HT1080 (cell line): ENCODE data around the gene UEVLD. TPM values are rescaled to one million over a fixed set of nuclear protein-coding genes. Genes with fewer than 3 reads are reported as not detected.
"Not testable (repeated sequence)": the region's sequence is repeated elsewhere in the genome, so short reads cannot be mapped to it uniquely, and the experiment has no call there.

Source experiments
- DNase-seq: peaks from one replicate; pipeline ENCODE4 v3.0.0-alpha.2; 2015; ENCODE audit warnings: low read depth
- polyA plus RNA-seq, 2 experiments: library from polyadenylated mRNA; depleted of rRNA; stranded (reverse); fragments of >200 nt; gene quantifications; 2 replicates each; pipeline ENCODE4 v1.2.3, GENCODE V29; 2015
- total RNA-seq: library from RNA; depleted of rRNA; stranded (reverse); fragments of >200 nt; shearing (Covaris generic); gene quantifications from 2 replicates; pipeline ENCODE4 v1.2.3, GENCODE V29; 2014; rRNA removed

UEVLD gene
- 14.2 and 19.9 TPM in 2 replicates for total RNA-seq
- 11.7 and 15.0 TPM in 2 replicates for polyA plus RNA-seq (2015; cell fraction: cytosol; rRNA removed)
- 13.6 and 15.3 TPM in 2 replicates for polyA plus RNA-seq (2015; cell fraction: nucleus; rRNA removed)

DNA sequence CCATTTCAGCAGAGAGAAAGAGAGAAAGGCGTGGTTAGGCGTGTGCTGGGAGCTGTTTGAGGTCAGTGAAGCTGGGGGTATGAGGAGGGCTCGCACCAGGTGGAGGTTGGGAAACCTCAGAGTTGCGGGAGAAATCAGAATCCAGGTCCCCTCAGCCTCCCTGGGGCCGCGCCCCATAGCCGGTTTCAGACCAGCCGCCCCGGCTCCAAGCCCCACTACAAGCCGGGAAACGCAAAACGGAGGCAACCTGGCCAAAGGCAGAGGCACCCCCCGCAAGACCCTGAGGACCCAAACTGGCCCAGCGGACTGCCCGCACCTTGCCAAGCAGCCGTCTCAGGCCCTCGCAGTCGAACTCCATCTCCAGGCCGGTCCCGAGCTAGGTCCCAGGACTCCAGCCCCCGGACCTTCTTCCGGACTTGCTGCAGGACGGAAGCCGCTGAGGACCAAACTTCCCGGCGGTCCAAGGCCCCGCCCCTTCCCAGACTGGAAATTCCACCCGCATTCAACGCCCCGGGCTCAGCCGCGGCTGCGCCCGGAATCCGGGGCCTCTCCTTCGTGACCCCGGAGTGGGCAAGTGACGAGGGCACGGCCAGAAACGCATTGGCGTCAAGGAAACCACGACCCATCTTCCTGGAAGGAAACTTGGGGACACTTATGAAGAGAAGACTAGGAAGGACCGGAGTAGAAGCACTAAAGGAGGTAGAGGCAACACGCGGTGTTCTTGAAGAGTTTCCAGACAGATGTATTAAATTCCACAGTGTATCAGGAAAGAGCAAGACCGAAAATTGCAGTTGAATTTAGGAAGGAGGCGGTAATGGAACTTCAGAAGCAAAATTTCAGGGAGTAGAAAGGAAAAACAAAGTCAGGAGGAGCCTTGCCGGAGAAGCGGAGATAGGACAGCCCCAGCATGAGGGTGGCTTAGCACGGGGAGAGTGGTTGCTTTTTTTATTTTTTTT, at the start of gene UEVLD:
Gene UEVLD (minus strand): TSS at position 438 of the 956 bp plus-strand sequence. CDS start 80 bp downstream, at position 358.
- peak; percentile 89 for DNase-seq

DNA sequence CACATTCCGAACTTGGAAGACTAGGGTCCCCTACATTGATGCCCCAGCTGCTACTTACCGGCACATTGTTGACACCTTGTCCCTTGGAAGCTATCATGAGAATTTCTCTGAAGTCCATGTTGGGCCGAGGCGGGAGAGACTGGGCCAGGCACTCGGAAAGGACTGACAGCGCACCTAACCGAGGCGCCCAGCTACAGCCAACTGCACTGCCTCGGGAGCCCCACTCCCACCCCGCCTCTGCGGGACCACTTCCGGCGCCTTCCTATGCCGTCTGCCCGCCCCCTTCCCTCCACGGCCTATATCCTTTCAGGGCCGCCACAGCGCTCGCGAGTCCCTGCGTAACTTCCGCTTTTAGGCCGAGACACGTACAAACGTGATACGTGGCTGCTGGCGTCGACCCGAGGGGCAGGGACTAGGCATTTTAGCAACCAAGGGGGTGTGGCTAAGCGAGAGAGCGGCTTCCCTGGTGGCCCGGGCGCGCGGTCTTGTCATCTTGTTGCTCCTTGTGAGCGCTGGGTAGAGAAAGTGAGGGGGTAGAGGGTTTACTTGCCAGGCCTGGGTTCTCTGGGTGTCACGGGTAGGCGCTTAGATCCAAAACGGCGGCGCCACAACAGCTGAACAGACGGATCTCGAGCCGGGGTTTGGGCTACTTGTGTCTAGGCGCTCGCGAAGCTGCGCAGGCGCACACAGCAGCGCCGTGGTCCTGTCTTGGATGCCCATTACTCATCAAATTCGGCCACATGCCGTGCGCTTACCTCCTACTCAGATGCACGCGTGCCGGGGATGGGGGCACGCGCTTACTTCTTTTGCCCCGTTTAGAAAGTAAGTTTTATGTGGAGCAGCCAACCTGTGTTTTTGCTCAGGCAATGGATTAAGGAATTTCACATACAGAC, 45.9 kb upstream of the UEVLD start, which contains the start of gene SPTY2D1:
Gene SPTY2D1 (minus strand): TSS at position 203 of the 893 bp plus-strand sequence. CDS start 85 bp downstream, at position 118.
- peak; percentile 98 for DNase-seq

DNA sequence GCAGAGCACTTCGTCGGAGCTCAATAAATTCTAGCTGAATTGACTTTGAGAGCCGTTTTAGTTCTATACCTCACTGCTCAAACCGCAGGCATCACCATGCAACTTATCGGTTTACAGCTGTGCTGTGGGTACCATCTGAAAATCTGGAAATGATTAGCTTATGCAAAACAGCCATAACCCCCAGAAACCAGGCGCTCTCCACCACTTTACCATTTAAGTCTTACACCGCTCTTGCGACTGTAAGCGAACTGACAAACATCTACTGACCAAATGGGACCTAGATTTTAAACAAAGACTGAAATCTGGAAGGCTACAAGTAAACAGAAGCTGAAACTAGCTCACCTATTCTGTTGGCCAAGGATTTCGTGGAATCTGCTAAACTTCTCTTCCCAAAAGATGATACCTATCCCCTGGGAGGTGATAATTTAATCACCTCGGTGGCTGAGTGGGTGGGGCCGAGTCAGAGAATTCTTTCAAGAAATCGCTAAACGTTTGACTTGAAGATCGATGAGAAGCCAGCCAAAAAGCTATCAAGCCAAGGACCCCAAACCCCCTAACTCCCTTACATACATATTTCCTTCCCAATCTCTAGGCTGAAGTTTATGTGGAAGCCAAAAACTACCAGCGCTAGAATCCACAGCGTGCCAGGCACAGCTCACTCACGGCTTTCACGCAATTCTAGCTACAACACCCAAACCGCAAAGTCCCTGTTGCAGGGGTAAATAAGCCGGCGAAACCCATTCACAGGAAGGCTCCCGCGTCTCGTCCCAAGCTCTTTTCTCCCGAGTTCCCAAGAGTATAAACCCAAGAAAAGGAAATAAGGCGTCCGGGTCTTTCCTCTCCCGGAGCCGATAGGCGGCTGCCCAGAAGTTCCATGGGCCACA, 45.0 kb upstream of the UEVLD start:
- DNase-seq, result no peak

DNA sequence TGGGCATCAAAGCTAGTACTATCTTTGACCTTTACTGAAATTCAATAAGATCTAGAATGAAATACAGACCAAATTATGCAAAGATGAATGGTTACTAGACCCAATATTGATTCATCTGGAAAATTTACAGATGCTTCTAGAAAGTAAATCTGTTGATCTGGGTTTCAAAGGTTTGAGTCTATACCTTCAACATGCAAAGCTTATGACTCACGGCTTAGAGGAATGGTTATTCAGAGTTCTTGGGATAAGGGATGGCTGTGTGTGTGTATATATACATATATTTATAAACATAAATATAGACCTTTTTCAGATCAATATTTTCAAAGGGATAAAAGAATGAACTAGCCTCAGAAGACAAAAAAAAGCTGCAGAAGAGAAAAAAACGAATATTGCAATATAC, 44.3 kb upstream of the UEVLD start:
- no peak for DNase-seq

DNA sequence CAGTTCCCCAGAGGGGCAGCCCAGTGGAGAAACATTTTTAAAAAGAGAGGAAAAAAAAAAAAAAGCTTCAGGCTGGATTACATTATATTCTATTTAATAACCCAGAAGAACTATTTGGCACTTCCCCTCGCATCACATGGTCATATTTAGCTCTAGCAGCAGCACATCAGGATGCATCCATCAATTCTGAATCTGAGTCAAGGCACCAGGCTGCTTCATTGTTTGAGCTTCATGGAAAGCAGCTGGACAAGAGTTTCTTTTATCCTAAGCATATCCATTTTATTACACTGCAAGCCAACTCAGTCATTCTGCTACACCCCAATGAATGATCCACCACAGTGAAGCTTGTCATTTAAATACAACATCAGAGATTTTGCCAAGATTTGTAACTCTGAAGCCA, 35.6 kb upstream of the UEVLD start:
- no peak for DNase-seq

DNA sequence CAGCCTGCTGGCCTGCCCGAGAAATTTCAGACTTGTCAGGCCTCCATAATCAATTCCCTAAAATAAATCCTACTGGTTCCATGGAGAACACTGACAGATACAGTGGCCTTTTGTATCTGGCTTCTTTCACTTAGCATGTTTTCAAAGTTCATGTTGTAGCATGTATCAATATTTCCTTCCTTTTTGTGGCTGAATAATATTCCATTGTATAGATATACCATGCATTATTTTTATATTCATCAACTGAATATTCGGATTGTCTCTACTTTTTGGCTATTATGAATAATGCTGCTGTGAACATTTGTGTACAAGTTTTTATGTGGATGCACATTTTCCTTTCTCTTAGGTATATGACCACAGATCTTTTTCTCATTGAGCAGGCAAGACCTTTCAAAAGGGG, 35.2 kb upstream of the UEVLD start:
- no peak for DNase-seq

DNA sequence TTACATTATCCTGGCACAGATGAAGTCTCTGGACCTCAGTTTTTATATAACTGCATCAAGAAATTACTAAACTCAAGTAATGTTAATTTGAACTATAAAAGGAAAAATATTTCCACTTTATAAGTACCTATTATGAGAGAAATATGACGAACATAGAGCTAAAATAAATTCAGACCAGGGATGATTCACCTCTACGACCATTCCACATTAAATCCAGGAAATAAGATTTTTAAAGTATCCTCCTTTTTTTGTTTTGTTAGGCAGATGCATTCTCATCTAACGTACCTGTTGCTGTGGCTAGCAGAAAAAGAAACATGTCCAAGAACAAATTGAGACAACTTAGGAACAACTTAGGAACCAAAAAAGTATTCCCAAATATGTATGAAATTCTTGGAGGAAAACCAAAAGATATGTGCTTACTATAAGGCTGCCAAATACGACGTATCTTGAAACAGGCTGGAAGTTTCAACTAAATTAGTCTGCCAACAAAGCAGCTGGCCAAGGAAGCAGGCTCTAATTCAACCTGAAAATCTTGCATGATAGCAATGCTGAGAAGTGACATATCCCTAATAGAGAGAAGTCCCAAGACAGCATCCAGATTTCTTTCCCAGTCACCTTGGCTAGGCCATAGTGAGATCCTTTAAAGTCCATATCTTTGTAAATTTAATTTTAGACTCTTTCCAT, 29.9 kb upstream of the UEVLD start:
- DNase-seq, result no peak

DNA sequence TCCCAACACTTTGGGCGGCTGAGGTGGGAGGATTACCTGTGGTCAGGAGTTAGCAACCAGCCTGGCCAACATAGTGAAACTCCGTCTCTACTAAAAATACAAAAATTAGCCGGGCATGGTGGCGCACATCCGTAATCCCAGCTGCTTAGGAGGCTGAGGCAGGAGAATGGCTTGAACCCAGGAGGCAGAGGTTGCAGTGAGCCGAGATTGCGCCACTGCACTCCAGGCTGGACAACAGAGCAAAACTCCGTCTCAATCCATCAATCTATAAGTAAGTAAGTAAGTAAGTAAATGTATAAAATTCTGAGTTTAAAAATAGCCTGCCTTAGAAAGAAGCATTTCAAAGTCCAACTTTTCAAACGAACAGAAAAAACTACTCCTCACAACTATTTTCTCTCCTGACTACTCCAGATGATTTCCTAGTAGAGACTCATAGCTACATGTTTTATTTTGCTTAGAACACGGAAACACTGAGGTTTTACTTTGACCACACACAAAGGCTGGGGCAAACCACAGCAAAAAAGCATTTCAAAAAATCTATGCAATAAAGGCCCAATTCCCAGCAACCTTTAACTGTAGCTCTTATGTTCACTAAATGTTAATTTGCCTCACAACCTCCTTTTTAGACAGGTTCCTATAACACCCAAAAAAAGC, 29.3 kb upstream of the UEVLD start:
- DNase-seq, result peak; percentile 45

DNA sequence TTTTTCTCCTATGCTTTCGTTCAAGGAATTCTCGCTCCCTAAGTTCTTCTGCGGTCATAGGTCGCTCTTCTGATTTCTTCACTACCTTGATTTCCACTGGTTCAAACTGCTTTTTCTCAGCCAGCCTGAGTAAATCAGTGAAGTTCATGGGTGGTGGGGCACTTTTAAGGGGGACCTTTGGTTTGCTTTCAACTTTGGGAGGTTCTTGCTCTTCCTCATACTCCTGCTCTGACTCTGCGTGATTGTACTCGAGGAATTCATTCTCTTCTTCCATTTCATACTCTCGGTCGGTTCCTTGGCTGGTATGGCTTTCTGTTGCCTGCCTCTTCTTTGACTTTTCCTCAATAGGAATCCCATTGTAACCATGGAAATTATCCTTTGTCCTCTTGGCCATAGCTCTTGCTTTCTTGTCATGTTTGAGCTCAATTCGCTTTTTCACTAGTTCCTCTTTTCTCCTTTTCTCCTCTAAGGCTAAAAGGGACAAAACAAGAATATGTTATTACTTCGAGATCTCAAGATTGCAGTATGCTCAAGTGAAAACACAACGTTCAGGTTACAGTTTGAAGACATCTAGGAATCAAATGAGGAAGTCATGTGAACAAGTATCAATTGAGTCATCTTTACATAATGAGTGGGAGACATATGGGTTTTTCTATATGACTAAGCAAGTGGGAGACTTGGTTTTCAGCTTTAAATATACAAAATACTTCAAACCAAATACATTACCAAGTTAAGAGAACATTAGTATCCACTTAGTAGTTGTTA, 27.3 kb upstream of the UEVLD start:
- DNase-seq, result peak; percentile 40

DNA sequence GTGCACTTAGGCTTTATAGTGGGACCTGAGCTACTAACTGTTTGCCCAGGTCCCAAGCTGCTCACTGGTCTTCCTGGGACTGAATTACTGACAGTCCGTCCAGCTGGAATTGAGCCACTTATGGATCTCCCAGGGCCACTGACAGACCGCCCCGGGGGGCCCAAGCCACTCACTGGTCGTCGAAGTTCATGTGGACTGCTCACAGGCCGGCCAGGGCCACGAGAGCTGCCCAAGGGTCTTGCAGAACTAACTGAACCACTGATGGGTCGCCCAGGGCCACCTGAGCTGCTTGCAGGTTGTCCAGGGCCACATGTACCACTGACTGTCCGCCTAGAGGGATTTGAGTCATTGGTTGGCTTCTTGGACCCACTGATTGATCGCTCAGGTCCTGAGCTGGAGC, 26.1 kb upstream of the UEVLD start:
- no peak for DNase-seq

DNA sequence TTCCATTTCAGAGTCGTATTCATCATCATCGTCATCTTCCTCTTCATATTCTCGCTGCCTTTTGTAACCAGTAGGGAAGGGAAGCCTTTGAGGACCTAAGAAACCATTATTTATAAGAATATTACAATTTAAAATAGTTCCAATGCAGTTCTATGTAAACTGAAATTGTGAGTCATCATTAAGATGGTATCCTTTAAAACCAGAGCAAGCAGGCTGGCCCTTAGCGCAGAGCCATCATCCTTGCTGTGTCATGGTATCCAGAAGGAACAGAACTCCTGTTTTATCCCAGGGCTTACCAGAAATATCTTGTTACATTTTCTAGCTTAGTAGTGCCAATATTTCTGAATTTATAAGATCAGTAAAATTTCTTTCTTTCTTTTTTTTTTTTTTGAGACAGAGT, 23.9 kb upstream of the UEVLD start:
- no peak for DNase-seq

DNA sequence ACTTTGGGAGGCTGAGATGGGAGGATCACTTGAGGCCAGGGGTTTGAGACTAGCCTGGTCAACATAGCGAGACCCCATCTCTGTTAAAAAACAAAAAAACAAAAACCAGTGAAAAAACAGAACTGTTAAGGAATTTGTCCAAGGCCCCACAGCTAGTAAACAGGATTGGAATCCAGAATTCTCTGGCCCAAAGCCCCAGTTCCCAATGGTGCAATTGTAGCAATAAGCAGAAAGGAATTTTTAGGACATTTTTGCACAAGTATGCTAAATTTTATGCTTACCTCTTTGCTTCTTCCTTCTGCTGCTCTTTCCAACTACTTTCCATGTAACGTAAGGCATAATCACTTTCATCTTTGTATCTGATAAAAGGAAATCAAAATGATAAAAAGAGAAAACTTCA, 22.7 kb upstream of the UEVLD start:
- DNase-seq, result no peak

DNA sequence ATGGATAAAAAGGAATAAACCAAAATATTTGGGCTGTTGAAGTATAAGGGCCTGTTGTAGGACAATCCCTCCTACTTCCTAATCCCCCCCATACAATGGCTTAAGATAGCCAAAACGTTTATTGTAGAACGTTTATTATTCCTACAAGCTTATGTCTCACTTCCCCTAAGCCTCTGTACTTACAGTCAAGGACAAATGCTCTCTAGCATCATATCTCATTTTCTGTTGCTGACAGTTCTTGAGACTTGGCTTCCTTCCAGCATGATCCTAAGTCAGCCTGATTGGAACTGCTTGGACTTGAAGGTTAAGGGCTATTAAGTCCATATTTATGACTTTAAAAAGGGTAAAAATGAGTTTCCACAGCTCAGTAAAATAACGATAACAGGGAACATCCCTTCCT, 19.8 kb upstream of the UEVLD start:
- no peak for DNase-seq

DNA sequence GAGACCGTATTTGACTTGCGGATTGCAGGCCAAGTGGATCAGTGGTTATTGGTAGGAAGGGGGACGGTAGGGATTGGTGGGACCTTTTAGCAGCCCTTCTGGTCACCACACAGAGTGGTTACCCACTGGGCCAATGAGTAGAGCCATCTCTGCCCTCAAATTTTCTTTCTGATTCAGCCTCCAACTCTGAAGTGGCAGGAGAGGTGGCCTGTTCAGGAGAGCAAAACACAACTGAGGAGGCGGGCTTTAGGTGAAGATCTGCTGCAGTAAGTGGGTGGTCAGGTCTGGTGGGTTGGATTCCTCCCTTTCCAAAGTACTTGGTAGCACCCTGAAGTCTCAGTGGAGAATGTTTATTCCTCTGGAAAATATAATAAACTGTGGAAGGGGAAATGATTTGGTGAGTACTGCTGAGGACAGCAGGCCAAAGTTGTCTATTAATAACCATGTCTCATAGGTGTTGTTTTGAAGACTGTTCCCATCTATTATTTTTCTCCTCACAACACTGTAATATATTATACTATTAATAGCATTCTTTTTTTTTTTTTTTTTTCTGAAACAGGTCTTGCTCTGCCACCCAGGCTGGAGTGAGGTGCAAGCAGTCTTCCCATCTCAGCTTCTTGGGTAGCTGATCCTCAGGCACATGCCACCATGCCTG, 12.5 kb upstream of the UEVLD start:
- no peak for DNase-seq

DNA sequence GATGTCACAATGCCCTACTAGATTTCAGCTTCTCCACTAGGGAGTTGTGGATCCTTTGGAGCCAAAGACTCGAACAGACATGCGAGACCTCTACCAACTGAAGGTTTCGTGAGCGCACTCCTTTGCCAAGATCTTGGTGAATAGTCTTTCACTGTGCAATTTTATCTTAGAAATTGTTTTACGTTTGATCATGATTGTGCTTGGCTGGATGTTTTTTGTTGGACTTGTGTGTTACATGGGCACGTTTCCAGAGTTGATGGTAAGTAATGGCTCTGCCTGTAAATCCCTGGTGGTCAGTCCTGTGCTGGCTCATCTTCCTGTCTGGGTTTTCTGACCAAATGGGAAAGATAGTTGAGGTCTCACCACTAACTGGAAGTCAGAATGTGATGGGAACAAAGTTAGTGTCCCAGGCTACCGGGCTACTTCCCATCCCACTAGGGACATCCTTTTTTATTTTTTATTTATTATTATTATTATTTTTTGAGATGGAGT, 11.3 kb upstream of the UEVLD start, which contains the start of gene MISFA:
Gene MISFA (plus strand): TSS at position 51 of the 492 bp plus-strand sequence. CDS start 140 bp downstream, at position 191.
- peak; percentile 5 for DNase-seq

DNA sequence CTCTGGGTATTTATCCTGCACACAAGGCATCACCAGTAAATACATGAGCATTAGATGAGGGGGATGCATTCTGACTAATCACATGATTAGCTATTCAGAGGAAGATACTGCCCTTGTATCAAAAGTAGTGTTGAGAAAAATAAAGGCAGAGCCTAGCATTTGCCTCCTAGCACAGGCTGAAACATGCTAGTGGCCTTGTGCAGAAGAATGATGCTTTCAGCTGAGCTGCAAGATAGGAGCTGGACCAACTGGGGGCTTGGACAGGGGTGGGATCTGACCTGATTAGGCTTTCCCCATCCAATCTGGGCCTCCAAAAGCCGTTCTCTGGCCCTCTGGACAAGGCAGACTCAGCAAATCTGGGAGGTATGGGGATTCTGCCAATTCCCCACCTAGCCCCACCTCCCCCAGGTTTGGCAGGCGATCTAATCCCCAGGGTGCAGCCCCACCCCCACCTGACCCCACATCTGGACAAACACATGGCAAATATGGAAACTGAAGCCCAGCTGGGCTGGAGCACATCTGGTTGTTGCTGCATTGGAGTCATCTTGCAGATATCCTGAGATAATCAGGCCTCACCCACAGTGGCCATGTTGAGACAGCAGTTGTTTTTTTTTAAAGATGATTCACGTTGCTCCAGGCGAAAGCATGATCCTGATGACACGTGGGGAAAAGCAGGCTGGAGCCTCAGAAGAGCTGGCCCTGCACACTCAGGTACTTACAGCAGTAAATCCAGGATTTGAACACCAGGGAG, 6.6 kb upstream of the UEVLD start:
- DNase-seq, result peak; percentile 54

DNA sequence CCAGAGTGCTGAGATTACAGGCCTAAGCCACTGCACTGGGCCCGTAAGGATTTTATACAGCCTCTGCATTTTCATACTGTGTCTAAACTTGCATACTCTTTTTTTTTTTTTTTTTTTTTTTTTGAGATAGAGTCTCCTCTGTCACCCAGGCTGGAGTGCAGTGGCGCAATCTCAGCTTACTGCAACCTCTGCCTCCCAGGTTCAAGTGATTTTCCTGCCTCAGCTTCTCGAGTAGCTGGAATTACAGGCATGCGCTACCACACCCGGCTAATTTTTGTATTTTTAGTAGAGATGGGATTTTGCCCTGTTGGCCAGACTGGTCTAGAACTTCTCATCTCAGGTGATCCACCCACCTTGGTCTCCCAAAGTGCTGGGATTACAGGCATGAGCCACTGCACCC, 5.6 kb upstream of the UEVLD start:
- not testable (repeated sequence) for DNase-seq
